Placental epithelial cell (primary cell): Measurements from ENCODE around the gene CPSF4. TPM values are rescaled to one million over a fixed set of nuclear protein-coding genes. Genes with fewer than 3 reads are reported as not detected.

Source experiments
- total RNA-seq: library from RNA; depleted of rRNA; stranded (reverse); fragments of >200 nt; gene quantifications from 2 replicates; pipeline ENCODE4 v1.2.3, GENCODE V29; 2012

The CPSF4 gene
- 18.4 and 27.5 TPM in 2 replicates for total RNA-seq

DNA sequence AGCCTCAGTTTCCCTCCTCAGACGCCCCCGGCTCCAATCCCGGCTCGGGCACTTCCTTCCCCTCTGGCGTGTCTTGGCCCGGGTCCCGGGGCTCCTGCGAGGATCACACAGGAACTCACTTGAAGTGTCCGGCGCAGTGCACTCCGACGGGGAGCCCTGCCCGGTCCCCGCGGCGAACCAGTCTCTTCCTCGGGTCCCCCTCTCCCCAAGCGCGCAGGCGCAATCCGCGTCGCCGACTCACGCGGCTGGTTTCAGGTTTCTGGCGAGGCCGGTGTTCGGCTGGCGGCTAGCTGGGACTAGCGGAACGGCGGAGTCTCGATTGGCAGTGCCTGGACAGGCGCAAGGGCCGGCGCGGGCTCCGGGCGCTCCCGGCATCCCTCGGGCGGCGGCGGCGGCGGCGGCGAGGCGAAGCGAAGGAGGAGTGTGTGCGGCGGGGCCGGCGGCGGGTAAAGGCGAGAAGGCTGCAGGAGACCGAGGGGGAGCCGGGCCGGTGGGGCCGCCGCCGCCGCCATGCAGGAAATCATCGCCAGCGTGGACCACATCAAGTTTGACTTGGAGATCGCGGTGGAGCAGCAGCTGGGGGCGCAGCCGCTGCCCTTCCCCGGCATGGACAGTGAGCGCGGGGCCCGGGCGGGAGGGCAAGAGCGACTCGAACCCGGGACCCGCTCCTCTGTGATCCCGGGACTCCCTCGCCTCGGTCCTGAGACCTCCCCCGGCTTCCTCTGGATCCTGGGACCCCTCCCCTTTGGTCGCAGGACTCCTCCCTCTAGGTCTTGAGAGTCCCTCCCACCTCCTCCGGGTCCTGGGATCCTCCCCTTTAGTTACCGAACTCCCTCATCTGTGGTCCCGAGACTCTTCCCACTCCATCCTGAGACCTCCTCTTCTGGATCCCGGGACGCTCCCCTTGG is at the start of gene CPSF4, which contains the start of gene PTCD1:
Gene CPSF4, plus strand, starts transcription at position 371 of the 908 bp plus-strand sequence. Its CDS starts 140 bp downstream, at position 511.
Gene PTCD1, minus strand, starts transcription at position 226 of the 908 bp plus-strand sequence. CDS start 3,556 bp downstream, outside the sequence.

DNA sequence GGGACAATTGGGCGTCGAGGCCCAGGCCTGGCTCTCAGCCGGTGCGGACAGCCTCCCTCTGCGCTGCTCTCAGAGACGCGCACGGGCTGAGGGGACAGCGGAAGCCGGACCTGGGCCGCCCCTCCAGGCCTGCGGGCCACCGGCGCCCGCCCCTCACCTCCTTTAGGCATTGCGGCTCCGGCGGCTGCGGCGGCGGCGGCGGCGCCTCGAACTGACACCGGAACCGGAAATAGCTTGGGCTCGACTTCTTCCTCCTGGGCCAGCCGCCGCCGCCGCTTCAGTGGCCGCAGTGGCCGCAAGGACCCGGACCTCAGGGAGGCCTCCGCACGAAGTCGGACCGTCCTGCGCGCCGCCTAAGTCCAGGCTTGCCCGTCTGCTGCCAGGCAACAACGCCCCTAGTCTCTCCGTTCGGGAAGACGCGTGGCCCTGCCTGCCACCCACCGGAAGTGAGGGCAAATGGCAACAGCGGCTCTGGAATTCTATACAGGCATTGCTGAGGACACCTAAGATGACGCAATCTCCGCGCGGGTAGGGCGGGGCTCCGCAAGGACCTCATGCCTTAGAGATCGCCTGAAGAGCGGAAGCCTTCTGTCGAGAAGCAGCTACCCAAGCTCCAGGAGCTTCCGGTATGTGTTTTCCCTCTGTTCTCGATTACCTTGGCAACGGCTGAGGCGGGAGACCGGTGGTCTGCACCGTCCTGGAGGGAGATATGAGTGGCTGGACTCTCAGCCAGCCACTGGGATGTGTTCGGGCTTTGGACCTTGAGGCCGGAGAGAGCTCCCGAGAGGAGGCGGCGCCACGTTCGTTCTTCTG is 30.2 kb upstream of the CPSF4 start, which contains the start of the genes BUD31 and PDAP1:
Gene BUD31, plus strand, starts transcription at position 591 of the 813 bp plus-strand sequence. CDS start 2,124 bp downstream, outside the sequence.
Gene PDAP1, minus strand, starts transcription at position 219 of the 813 bp plus-strand sequence. Its CDS starts 49 bp downstream, at position 170.

DNA sequence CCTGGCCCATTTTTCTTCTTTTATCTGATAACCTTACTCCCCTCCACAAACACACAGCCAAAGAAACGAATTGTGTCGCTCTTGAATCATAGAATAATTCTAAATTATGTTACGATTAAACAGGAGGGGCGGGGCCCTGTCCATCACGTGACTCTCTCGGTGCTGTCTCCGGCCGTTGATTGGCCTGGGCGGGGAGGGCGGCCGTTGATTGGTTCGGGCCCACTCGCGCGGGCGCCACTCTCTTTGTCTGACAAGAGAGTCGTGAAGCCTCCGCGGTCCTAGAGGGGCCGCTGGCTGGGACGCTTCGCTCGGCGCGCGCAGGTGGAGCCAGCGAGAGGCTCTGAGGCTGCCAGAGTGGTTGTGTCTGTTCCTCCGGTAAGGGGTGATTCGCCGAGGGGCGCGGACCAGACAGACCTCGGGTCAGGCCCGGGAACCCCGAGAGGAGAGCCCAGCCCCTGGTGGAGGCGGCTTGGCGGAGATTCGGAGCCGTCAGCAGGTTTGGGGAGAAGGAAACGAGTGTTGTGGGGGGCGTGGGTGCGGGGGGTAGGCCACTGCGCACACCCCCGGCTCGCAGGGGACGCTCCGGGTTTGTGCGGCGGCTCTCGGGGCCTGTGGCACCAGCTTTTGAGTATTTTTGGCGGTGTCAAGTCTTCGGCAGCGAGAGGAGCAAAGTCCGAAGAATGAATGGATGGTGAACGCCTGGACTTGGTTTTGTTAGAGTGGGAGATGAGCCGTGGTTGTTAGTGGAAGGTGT is 34.0 kb downstream of the CPSF4 start, which contains the start of gene ZNF789:
Gene ZNF789, plus strand, starts transcription at position 330 of the 754 bp plus-strand sequence. CDS start 3,567 bp downstream, outside the sequence.

DNA sequence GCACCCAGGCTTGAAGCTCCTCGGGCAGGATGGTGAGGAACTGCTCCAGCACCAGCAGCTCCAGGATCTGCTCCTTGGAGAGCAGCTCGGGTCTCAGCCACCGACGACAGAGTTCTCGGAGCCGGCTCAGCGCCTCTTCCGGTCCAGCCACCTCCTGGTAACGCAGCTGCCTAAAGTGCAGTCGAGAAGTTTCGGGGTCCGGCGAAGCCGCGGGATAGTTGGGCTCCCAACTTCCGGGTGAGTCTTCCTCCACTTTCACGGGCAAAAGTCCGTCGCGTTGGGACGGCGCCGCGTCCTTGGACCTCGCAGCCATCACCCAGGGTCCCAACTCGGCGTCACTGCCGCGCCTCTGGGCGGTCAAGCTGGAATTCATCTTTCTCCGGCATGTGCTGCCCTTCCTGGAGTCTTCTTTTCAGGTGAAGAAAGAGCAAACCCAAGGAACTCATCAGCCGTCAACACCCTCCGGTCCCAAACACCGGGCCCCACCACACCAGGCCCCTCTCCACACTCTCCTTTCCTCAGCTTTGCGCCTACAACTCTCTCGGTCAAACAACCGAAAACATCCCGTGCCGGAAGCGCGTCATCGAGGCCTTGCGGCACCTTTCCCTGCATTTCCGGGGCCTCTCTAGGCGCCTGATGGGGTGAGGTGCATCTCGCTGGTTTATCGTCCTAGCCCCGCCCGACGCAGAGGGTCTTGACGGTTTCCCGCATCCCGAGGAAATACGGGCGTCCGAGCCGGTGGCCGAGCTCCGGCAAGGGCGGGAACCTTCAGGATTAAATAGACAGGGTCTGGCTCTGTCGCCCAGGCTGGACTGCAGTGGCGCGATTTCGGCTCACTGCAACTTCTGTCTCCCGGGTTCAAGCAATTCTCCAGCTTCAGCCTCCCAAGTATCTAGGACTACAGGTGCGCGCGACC is 61.2 kb downstream of the CPSF4 start, which contains the start of gene ZNF394:
Gene ZNF394, minus strand, starts transcription at position 561 of the 916 bp plus-strand sequence. Its CDS starts 188 bp downstream, at position 373.

DNA sequence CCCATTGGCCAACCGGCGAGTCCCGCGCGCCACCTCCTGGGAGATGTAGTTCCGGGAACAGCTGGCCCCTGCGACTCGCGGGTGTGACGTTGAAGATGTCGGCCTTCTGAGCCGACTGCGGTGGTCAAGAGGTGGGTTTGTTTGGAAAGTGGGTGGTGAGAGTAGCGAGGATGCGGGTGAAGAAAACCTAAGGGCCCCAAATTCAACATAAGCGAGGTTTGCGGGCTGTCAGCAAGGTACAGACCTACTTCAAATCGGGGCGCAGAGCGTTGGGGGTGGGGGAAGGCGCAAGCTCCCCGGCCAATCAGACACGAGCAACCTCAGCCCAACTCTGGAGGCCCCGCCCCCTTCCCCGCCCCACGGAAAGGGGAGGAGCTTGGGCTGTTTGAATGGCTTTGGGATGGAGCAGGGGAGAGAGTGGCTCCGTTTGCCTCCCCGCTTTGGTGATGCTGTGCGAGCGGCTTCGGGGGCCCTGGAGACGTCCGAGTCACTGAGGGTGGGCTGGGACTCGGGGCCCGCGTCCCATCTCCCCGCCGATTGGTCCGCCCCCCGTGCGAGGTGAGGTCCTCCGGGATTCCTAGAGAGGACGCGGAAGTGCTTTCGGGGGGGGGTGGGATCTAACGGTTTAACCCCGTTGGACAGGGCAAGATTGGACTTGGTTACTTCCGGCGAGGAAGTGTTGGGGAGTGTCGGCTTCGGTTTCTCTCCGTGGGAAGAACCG is 66.0 kb downstream of the CPSF4 start, which contains the start of gene ZKSCAN5:
Gene ZKSCAN5, plus strand, starts transcription at position 60 of the 721 bp plus-strand sequence. CDS start 1,383 bp downstream, outside the sequence.

Other genes starting within 250 kb of the CPSF4 start
- under 0.01 TPM in 1 of 2 replicates, not detected in the other for gene KPNA7, start 230.8 kb upstream of the CPSF4 start, total RNA-seq
- gene MYH16, start 166.1 kb upstream of the CPSF4 start, total RNA-seq = under 0.01 TPM in 1 of 2 replicates, not detected in the other
- gene ARPC1A, start 113.0 kb upstream of the CPSF4 start, total RNA-seq = 114 and 181 TPM in 2 replicates
- 170 and 448 TPM in 2 replicates for gene ARPC1B, start 64.2 kb upstream of the CPSF4 start, total RNA-seq
- 31.4 and 51.6 TPM in 2 replicates for gene PDAP1, start 30.3 kb upstream of the CPSF4 start, total RNA-seq
- 68.5 and 89.9 TPM in 2 replicates for gene BUD31, start 30.0 kb upstream of the CPSF4 start, total RNA-seq
- 5.4 and 5.5 TPM in 2 replicates for gene PTCD1, start 145 bp upstream of the CPSF4 start, total RNA-seq
- gene ATP5MF, start 27.2 kb downstream of the CPSF4 start, total RNA-seq = 260 and 553 TPM in 2 replicates
- gene ZNF789, start 33.9 kb downstream of the CPSF4 start, total RNA-seq = 5.3 and 5.9 TPM in 2 replicates
- 17.9 and 32.2 TPM in 2 replicates for gene ZNF394, start 61.3 kb downstream of the CPSF4 start, total RNA-seq
- gene ZKSCAN5, start 65.7 kb downstream of the CPSF4 start, total RNA-seq = 12.1 and 14.9 TPM in 2 replicates
- gene FAM200A, start 113.2 kb downstream of the CPSF4 start, total RNA-seq = 7.8 and 9.0 TPM in 2 replicates
- 85.0 and 85.6 TPM in 2 replicates for gene ZNF655, start 119.7 kb downstream of the CPSF4 start, total RNA-seq
- gene TMEM225B, start 159.3 kb downstream of the CPSF4 start, total RNA-seq = 5.5 TPM in 1 of 2 replicates, not detected in the other
- gene ZSCAN25, start 178.0 kb downstream of the CPSF4 start, total RNA-seq = 21.0 and 28.3 TPM in 2 replicates
- gene CYP3A5, start 241.1 kb downstream of the CPSF4 start, total RNA-seq = under 0.01 TPM in 1 of 2 replicates, not detected in the other